Caco-2 (cell line): ENCODE results near the gene SEMA4D. TPM values are rescaled to one million over a fixed set of nuclear protein-coding genes. Genes with fewer than 3 reads are reported as not detected.

Experiments used
- BruUV-seq: library from RNA; stranded (reverse); fragments of 400-500 nt; replicated peaks from 2 replicates; lab custom pipeline; 2021; lab: Mats Ljungman, UMichigan
- CTCF ChIA-PET: fragments of 300-600 bp; sonication (Branson Sonifier 250); formaldehyde crosslinking; loops from one replicate; lab custom pipeline; 2022; ENCODE audit warnings: antibody characterized with exemption; lab: Charles Lee
- POLR2A ChIA-PET: fragments of 300-600 bp; sonication (Branson Sonifier 250); formaldehyde crosslinking; loops from one replicate; lab custom pipeline; 2022; ENCODE audit warnings: antibody characterized with exemption; lab: Charles Lee
- DNase-seq, 2 experiments: peaks; one replicate each; pipeline versions ENCODE4 v3.0.0 to v3.0.0-alpha.2; 2020 to 2022
- H3K27me3 ChIP-seq: replicated peaks from 2 replicates; pipeline ENCODE4 v1.6.0; 2011; ENCODE audit warnings: low read length; ENCODE audit not compliant: control insufficient read depth, insufficient read depth
- H3K36me3 ChIP-seq: 2 replicates; pipeline ENCODE4 v1.5.1; 2011; ENCODE audit warnings: low read length; ENCODE audit not compliant: control insufficient read depth, insufficient read depth
- H3K4me1 ChIP-seq: fragments of 250-450 bp; sonication (Bioruptor Pico); 2 replicates; pipeline ENCODE4 v1.5.1; 2020; ENCODE audit warnings: mild to moderate bottlenecking
- H3K4me3 ChIP-seq: 2 replicates; pipeline ENCODE4 v1.5.1; 2011; ENCODE audit warnings: low read depth, mild to moderate bottlenecking, control low read depth, low read length
- H3K9me3 ChIP-seq: fragments of 250-450 bp; sonication (Bioruptor Pico); 2 replicates; pipeline ENCODE4 v1.5.1; 2020; ENCODE audit warnings: mild to moderate bottlenecking, moderate library complexity
- H3K27ac Mint-ChIP-seq: one replicate; pipeline ENCODE4 v1.8.0; 2022; ENCODE audit warnings: mixed read lengths; ENCODE audit not compliant: unreplicated experiment
- H3K27me3 Mint-ChIP-seq: one replicate; pipeline ENCODE4 v1.8.0; 2022; ENCODE audit warnings: mixed read lengths; ENCODE audit not compliant: insufficient read depth, unreplicated experiment
- H3K36me3 Mint-ChIP-seq: one replicate; pipeline ENCODE4 v1.8.0; 2022; ENCODE audit warnings: mild to moderate bottlenecking, mixed read lengths; ENCODE audit not compliant: insufficient read depth, unreplicated experiment
- H3K4me1 Mint-ChIP-seq: one replicate; pipeline ENCODE4 v1.8.0; 2022; ENCODE audit warnings: low read depth, mixed read lengths; ENCODE audit not compliant: unreplicated experiment
- H3K4me3 Mint-ChIP-seq: one replicate; pipeline ENCODE4 v1.8.0; 2022; ENCODE audit warnings: mild to moderate bottlenecking, moderate library complexity, mixed read lengths; ENCODE audit not compliant: unreplicated experiment
- H3K9me3 Mint-ChIP-seq: one replicate; pipeline ENCODE4 v1.8.0; 2022; ENCODE audit warnings: mixed read lengths; ENCODE audit not compliant: unreplicated experiment
- intact Hi-C: fragments of 100-400 bp; cut with micrococcal nuclease; formaldehyde crosslinking; loops from one replicate; pipeline ENCODE4 v1.10.0; 2022; ENCODE audit not compliant: unreplicated experiment
- total RNA-seq: library from RNA; stranded (reverse); gene quantifications from 2 replicates; pipeline ENCODE4 v1.2.3, GENCODE V29; 2022
- TF ChIP-seq, protein P1 (sequence below), 2 experiments: fragments of 200-600 bp in 1 of 2; IDR thresholded peaks; 1 replicate in 1 of 2; 2 replicates in 1 of 2; pipeline versions ENCODE4 v1.5.1 to v1.8.0; 2011 to 2022; ENCODE audit warnings: antibody characterized with exemption in 1 of 2, control low read depth in 1 of 2, inconsistent platforms in 1 of 2, low read depth in 1 of 2, low read length in 1 of 2, mild to moderate bottlenecking in 1 of 2, moderate library complexity in 1 of 2; ENCODE audit not compliant: insufficient read depth in 1 of 2, severe bottlenecking in 1 of 2, unreplicated experiment in 1 of 2

The SEMA4D gene
- total RNA-seq, 1 experiment from 2014 or later = 17.1 TPM

DNA sequence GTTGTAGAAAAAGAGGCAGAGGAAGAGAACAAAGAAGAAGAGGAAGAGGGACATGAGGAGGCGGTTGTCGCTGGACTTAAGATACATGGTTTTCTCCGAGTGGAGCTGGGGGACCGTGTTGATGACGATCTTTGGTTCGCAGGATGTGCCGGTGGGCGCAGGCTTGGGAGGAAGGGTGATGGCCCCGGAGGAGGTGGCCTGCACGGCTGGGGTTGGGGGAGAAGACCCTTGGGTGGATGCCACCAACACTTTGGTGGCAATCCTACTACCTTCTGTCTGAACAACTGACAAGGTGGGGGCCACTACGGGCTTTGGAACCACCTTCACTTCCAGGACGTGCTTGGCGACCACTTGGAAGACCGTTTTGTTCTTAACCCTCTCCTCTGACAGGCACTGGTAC lies 118.9 kb downstream of the SEMA4D start:
- H3K36me3 ChIP-seq = no peaks in the 10 kb centered on the region
- intact Hi-C loops = no loop called here
- no peak overlapping the region for H3K4me3 Mint-ChIP-seq
- no peak for DNase-seq
- H3K4me1 ChIP-seq = no peaks in the 10 kb centered on the region
- no peak overlapping the region for H3K4me3 ChIP-seq
- H3K36me3 Mint-ChIP-seq = peaks cover 8% of the 10 kb centered on the region
- no peak overlapping the region for H3K27ac Mint-ChIP-seq
- ChIA-PET POLR2A (no interaction called here), CTCF (no interaction called here)
- BruUV-seq = no TSS peak
- no peaks in the 10 kb centered on the region for H3K9me3 ChIP-seq
- no peaks in the 10 kb centered on the region for H3K9me3 Mint-ChIP-seq
- no peaks in the 10 kb centered on the region for H3K27me3 Mint-ChIP-seq
- H3K27me3 ChIP-seq = no peaks in the 10 kb centered on the region
- H3K4me1 Mint-ChIP-seq = no peaks in the 10 kb centered on the region
- TF ChIP-seq, protein P1, sequence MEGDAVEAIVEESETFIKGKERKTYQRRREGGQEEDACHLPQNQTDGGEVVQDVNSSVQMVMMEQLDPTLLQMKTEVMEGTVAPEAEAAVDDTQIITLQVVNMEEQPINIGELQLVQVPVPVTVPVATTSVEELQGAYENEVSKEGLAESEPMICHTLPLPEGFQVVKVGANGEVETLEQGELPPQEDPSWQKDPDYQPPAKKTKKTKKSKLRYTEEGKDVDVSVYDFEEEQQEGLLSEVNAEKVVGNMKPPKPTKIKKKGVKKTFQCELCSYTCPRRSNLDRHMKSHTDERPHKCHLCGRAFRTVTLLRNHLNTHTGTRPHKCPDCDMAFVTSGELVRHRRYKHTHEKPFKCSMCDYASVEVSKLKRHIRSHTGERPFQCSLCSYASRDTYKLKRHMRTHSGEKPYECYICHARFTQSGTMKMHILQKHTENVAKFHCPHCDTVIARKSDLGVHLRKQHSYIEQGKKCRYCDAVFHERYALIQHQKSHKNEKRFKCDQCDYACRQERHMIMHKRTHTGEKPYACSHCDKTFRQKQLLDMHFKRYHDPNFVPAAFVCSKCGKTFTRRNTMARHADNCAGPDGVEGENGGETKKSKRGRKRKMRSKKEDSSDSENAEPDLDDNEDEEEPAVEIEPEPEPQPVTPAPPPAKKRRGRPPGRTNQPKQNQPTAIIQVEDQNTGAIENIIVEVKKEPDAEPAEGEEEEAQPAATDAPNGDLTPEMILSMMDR (IDR thresholded peaks at IDR 0.05; ENCODE audit: insufficient read depth in 1 of 2, low read depth in 1 of 2, low read length in 1 of 2, severe bottlenecking in 1 of 2, unreplicated experiment in 1 of 2) = no peak

DNA sequence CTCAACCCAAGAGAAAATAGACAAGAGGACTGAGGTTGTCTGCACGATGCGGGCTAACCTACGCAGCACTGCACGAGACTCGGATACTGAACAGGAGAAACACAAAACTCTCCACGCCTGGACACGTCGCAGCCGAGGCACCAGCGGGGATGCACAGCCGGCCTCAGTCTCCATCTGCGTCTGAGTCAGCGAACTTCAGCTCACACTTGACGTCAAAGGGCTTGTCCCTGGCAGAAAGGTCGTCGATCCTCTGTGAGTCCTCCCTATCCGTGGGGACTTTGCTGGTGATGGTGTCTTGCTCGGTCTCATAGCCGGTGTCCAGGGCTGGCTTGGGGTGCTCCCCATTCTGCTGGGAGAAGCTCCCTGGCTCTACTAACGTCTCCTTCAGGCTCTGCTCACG lies 119.4 kb downstream of the SEMA4D start:
- TF ChIP-seq, protein P1 (IDR thresholded peaks at IDR 0.05; ENCODE audit: insufficient read depth in 1 of 2, low read depth in 1 of 2, low read length in 1 of 2, severe bottlenecking in 1 of 2, unreplicated experiment in 1 of 2) = no peak
- H3K36me3 Mint-ChIP-seq = peaks cover 8% of the 10 kb centered on the region
- DNase-seq = no peak
- no peaks in the 10 kb centered on the region for H3K9me3 Mint-ChIP-seq
- no peaks in the 10 kb centered on the region for H3K27me3 Mint-ChIP-seq
- no TSS peak for BruUV-seq
- Histone ChIP-seq H3K36me3 (no peaks in the 10 kb centered on the region), H3K4me3 (no peak overlapping the region), H3K9me3 (no peaks in the 10 kb centered on the region), H3K4me1 (no peaks in the 10 kb centered on the region), H3K27me3 (no peaks in the 10 kb centered on the region)
- no peak overlapping the region for H3K27ac Mint-ChIP-seq
- H3K4me3 Mint-ChIP-seq = no peak overlapping the region
- POLR2A ChIA-PET = no interaction called here
- intact Hi-C loops = no loop called here
- CTCF ChIA-PET = no interaction called here
- H3K4me1 Mint-ChIP-seq = no peaks in the 10 kb centered on the region

DNA sequence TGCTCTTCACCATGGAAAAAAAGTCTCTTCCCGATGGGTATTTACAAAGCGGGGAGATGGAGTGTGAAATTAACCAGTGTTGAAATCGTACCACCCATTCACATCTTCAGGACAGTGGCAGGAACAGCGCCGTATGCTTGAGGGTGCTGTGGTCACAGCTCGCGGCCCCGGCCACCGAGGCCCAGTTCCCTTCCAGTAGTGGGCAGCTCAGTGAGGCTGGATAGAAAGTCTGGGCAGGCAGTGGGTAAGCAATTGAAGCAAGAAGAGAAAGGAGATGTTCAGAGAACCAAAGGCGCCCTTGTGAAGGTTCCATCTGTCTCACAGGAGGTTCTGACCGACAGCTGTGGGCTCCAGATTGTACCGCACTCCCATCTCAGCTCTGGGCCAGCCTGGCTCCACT lies 120.5 kb downstream of the SEMA4D start:
- CTCF ChIA-PET = no interaction called here
- Histone ChIP-seq H3K27me3 (no peaks in the 10 kb centered on the region), H3K9me3 (no peaks in the 10 kb centered on the region), H3K4me1 (no peaks in the 10 kb centered on the region), H3K4me3 (no peak overlapping the region), H3K36me3 (no peaks in the 10 kb centered on the region)
- Mint-ChIP-seq H3K27ac (no peak overlapping the region), H3K4me1 (no peaks in the 10 kb centered on the region), H3K4me3 (no peak overlapping the region), H3K9me3 (no peaks in the 10 kb centered on the region), H3K36me3 (peaks cover 8% of the 10 kb centered on the region), H3K27me3 (no peaks in the 10 kb centered on the region)
- no TSS peak for BruUV-seq
- TF ChIP-seq, protein P1 (IDR thresholded peaks at IDR 0.05; ENCODE audit: insufficient read depth in 1 of 2, low read depth in 1 of 2, low read length in 1 of 2, severe bottlenecking in 1 of 2, unreplicated experiment in 1 of 2) = no peak
- intact Hi-C loops = no loop called here
- POLR2A ChIA-PET = no interaction called here
- no peak for DNase-seq
